ENCODE results near the gene PLCXD1. TPM values are rescaled to one million over a fixed set of nuclear protein-coding genes. Genes with fewer than 3 reads are reported as not detected.

The PLCXD1 gene
- total and polyA plus RNA-seq, 2 experiments from 2014 or later: 48.7 to 112 TPM

GRCh38 chrX:313546-313945 is 32.4 kb downstream of the PLCXD1 start:
- H4K20me1 ChIP-seq (replicated peaks; ENCODE audit: insufficient read depth): no peaks in the 10 kb centered on the region; the same call in 1 of the 2 replicates
- H3K27ac ChIP-seq (ENCODE audit: low read depth): no peak overlapping the region; the same call in 1 of the 2 replicates
- DNase-seq (ENCODE audit: low spot score) (no peak), ATAC-seq (no peak)
- H2AFZ ChIP-seq: no peak overlapping the region
- H3K9me2 ChIP-seq (ENCODE audit: insufficient read depth): no peaks in the 10 kb centered on the region
- H3K4me2 ChIP-seq: no peak overlapping the region
- Mint-ChIP-seq H3K27me3 (ENCODE audit: insufficient read depth, low read depth, poor library complexity) (peaks cover 23% of the 10 kb centered on the region), H3K9me3 (peaks cover 9% of the 10 kb centered on the region; the same call in 2 of the 3 replicates), H3K4me3 (no peak overlapping the region), H3K4me1 (no peaks in the 10 kb centered on the region; the same call in 2 of the 3 replicates), H3K27ac (no peak overlapping the region), H3K36me3 (ENCODE audit: low read depth) (peaks cover 51% of the 10 kb centered on the region)
- no peaks in the 10 kb centered on the region for H3K4me1 ChIP-seq (ENCODE audit: insufficient read depth)
- no peak overlapping the region for H3K4me3 ChIP-seq
- H3K36me3 ChIP-seq (ENCODE audit: insufficient read depth): peaks cover 6% of the 10 kb centered on the region; the same call in 1 of the 2 replicates
- H3F3A ChIP-seq (replicated peaks; ENCODE audit: low read depth): 0 out of 2 replicates have a peak, but pooled peaks cover 10% of the 10 kb centered on the region
- H3K27me3 ChIP-seq (ENCODE audit: insufficient read depth): no peaks in the 10 kb centered on the region
- TF ChIP-seq ZNF462 (CRISPR knock-in tag; IDR thresholded peaks at IDR 0.05): no peak
- TF ChIP-seq ETS1 (IDR thresholded peaks at IDR 0.05): no peak
- no peak for TF ChIP-seq POLR2AphosphoS5 (IDR thresholded peaks at IDR 0.05; ENCODE audit: low read depth)
- no peak for TF ChIP-seq JUNB (IDR thresholded peaks at IDR 0.05; ENCODE audit: unreplicated experiment)
- TF ChIP-seq NANOG (IDR thresholded peaks at IDR 0.05; ENCODE audit: borderline replicate concordance): no peak
- TF ChIP-seq ZNF114 (CRISPR knock-in tag; IDR thresholded peaks at IDR 0.05): no peak
- H3K79me2 ChIP-seq (replicated peaks; ENCODE audit: insufficient read depth): 0 out of 2 replicates have a peak, but pooled peaks cover 5% of the 10 kb centered on the region
